AG04450 (cell line): ENCODE results near the gene NDUFC2. TPM values are rescaled to one million over a fixed set of nuclear protein-coding genes. Genes with fewer than 3 reads are reported as not detected.

Experiments
- CTCF ChIA-PET: fragments of 300-600, 350-600 bp; formaldehyde crosslinking; extraction: SDS; loops from one replicate; lab custom pipeline; 2022; ENCODE audit warnings: antibody characterized with exemption, inconsistent platforms; lab: Charles Lee
- POLR2A ChIA-PET: fragments of 350-600 bp; formaldehyde crosslinking; extraction: SDS; loops from one replicate; lab custom pipeline; 2021; ENCODE audit warnings: antibody characterized with exemption, inconsistent platforms; lab: Yijun Ruan, JAX
- DNase-seq: peaks from one replicate; pipeline ENCODE4 v3.0.0-alpha.2; 2011; ENCODE audit warnings: low read depth, low spot score
- H3K27ac ChIP-seq: one replicate; pipeline ENCODE4 v1.5.1; 2012; ENCODE audit warnings: low read depth, low read length, control low read depth
- H3K27me3 ChIP-seq: one replicate; pipeline ENCODE4 v1.6.0; 2012; ENCODE audit warnings: low read length; ENCODE audit not compliant: control insufficient read depth, insufficient read depth
- H3K4me3 ChIP-seq: 2 replicates; pipeline ENCODE4 v1.5.1; 2011; ENCODE audit warnings: mild to moderate bottlenecking, low read depth, low read length, control low read depth
- H3K9me3 ChIP-seq: 2 replicates; pipeline ENCODE4 v1.5.1; 2012; ENCODE audit warnings: low read length; ENCODE audit not compliant: control insufficient read depth, insufficient read depth
- polyA plus RNA-seq: library from polyadenylated mRNA; depleted of rRNA; stranded (reverse); fragments of >200 nt; gene quantifications from 2 replicates; pipeline ENCODE4 v1.2.3, GENCODE V29; 2011
- TF ChIP-seq, protein P1 (sequence below): IDR thresholded peaks from 2 replicates; pipeline ENCODE4 v1.5.1; 2011; ENCODE audit warnings: low read depth, low read length, control low read depth, inconsistent platforms

Gene NDUFC2
- polyA plus RNA-seq, 1 experiment: 128 TPM

GRCh38 chr11:78063440-78064181 lies 16.1 kb downstream of the NDUFC2 start, which contains the start of gene THRSP:
Gene THRSP, plus strand, starts transcription at chr11:78063861. Its CDS starts 21 bp downstream, at chr11:78063882.
- Histone ChIP-seq H3K9me3 (no peaks in the 10 kb centered on the region), H3K27ac (no peak within 1 kb of the TSS), H3K4me3 (no peak within 1 kb of the TSS), H3K27me3 (no peaks in the 10 kb centered on the region)
- TF ChIP-seq, protein P1, sequence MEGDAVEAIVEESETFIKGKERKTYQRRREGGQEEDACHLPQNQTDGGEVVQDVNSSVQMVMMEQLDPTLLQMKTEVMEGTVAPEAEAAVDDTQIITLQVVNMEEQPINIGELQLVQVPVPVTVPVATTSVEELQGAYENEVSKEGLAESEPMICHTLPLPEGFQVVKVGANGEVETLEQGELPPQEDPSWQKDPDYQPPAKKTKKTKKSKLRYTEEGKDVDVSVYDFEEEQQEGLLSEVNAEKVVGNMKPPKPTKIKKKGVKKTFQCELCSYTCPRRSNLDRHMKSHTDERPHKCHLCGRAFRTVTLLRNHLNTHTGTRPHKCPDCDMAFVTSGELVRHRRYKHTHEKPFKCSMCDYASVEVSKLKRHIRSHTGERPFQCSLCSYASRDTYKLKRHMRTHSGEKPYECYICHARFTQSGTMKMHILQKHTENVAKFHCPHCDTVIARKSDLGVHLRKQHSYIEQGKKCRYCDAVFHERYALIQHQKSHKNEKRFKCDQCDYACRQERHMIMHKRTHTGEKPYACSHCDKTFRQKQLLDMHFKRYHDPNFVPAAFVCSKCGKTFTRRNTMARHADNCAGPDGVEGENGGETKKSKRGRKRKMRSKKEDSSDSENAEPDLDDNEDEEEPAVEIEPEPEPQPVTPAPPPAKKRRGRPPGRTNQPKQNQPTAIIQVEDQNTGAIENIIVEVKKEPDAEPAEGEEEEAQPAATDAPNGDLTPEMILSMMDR: no peak
- ChIA-PET CTCF (interaction anchor here (3.1 kb wide), 1 partner anchor 17 kb away, joined by 15 read pairs; no protein-coding TSS in a partner anchor), POLR2A (interaction anchor here (0.8 to 1.0 kb wide), 2 partner anchors 12 to 16 kb away, joined by 3 read pairs; partner anchors contain the start of gene NDUFC2)
- DNase-seq: no peak

- no peaks in the 10 kb centered on the region for H3K9me3 ChIP-seq
- DNase-seq: no peak
- POLR2A ChIA-PET: interaction anchor here (1.0 kb wide), 1 partner anchor 17 kb away, joined by 3 read pairs; the partner anchor contains the start of gene NDUFC2
- no peak overlapping the region for H3K27ac ChIP-seq
- no peak overlapping the region for H3K4me3 ChIP-seq
- CTCF ChIA-PET: interaction anchor here (3.1 kb wide), 1 partner anchor 16 kb away, joined by 15 read pairs; no protein-coding TSS in a partner anchor
- TF ChIP-seq, protein P1: no peak
- no peaks in the 10 kb centered on the region for H3K27me3 ChIP-seq
Observed at GRCh38 chr11:78062671-78063070, 17.0 kb downstream of the NDUFC2 start.

DNA sequence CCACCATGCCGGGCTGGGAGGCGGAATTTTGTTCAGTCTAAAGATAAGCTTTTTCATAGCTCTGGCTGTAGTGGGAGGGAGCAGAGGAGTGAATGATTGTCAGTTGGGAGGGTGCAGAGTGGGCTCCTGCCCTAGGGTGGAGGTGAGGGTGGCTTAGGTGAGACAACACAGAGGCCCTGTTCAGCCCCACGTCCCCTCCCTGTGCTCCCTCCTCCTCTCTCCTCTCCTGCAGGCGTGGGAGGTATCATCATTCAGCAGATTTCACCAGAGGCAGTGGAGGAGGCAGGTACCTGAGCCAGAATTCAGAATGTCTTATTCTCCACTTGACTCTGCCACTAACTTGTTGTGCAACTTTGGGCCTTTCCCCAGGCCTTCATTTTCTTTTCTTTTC lies 17.7 kb downstream of the NDUFC2 start:
- POLR2A ChIA-PET: no interaction called here
- Histone ChIP-seq H3K9me3 (no peaks in the 10 kb centered on the region), H3K27ac (no peak overlapping the region), H3K4me3 (no peak overlapping the region), H3K27me3 (no peaks in the 10 kb centered on the region)
- no peak for DNase-seq
- TF ChIP-seq, protein P1: no peak
- CTCF ChIA-PET: interaction anchor here (3.1 kb wide), 1 partner anchor 16 kb away, joined by 15 read pairs; no protein-coding TSS in a partner anchor

- POLR2A ChIA-PET: interaction anchor here (0.7 kb wide), 1 partner anchor 21 kb away, joined by 3 read pairs; no protein-coding TSS in a partner anchor
- no peak overlapping the region for H3K4me3 ChIP-seq
Observed at GRCh38 chr11:78061088-78061920, 18.4 kb downstream of the NDUFC2 start.

More at GRCh38 chr11:78061088-78061920, 18.4 kb downstream of the NDUFC2 start:
- no peaks in the 10 kb centered on the region for H3K27me3 ChIP-seq
- H3K9me3 ChIP-seq: no peaks in the 10 kb centered on the region
- CTCF ChIA-PET: interaction anchor here (0.7 to 3.1 kb wide), 3 partner anchors 15 to 247 kb away, joined by 3 to 15 read pairs (median 9); no protein-coding TSS in a partner anchor
- TF ChIP-seq, protein P1: no peak
- no peak for DNase-seq
- no peak overlapping the region for H3K27ac ChIP-seq
